HepG2 (cell line): ENCODE measurements around the gene DNAJA3. TPM values are rescaled to one million over a fixed set of nuclear protein-coding genes. Genes with fewer than 3 reads are reported as not detected.

Experiments
- ARID4A ChIP-seq: sonication (generic); formaldehyde crosslinking; IDR thresholded peaks from 2 replicates; pipeline ENCODE4 v1.5.0; 2020; ENCODE audit warnings: mild to moderate bottlenecking, missing genetic modification reagents, borderline replicate concordance
- EZH2 ChIP-seq: conservative IDR thresholded peaks from 2 replicates; pipeline ENCODE4 v1.6.1; 2012; ENCODE audit warnings: mild to moderate bottlenecking, low read depth, low read length, moderate library complexity
- GTF3A ChIP-seq: sonication (generic); formaldehyde crosslinking; conservative IDR thresholded peaks from 2 replicates; pipeline ENCODE4 v1.4.0; 2020; ENCODE audit warnings: mild to moderate bottlenecking, missing genetic modification reagents
- NBN ChIP-seq: fragments of 450-650 bp; conservative IDR thresholded peaks from 2 replicates; pipeline ENCODE4 v1.6.1; 2017
- PLSCR1 ChIP-seq: sonication (generic); formaldehyde crosslinking; IDR thresholded peaks from 2 replicates; pipeline ENCODE4 v1.5.0; 2020; ENCODE audit warnings: missing genetic modification reagents, mild to moderate bottlenecking, borderline replicate concordance
- SP4 ChIP-seq: sonication (generic); formaldehyde crosslinking; IDR thresholded peaks from 2 replicates; pipeline ENCODE4 v1.8.1; 2023; ENCODE audit warnings: mild to moderate bottlenecking, missing genetic modification reagents
- TARDBP ChIP-seq: sonication (generic); formaldehyde crosslinking; IDR thresholded peaks from 2 replicates; pipeline ENCODE4 v1.8.0; 2022; ENCODE audit warnings: mild to moderate bottlenecking, missing genetic modification reagents
- U2AF1 ChIP-seq: fragments of 200-400 bp; formaldehyde crosslinking; optimal IDR thresholded peaks from 2 replicates; pipeline ENCODE3; 2017; ENCODE audit warnings: mild to moderate bottlenecking, low read depth, low read length
- ZBTB20 ChIP-seq: sonication (generic); formaldehyde crosslinking; IDR thresholded peaks from 2 replicates; pipeline ENCODE4 v1.8.1; 2023; ENCODE audit warnings: missing genetic modification reagents, low read depth, mild to moderate bottlenecking, borderline replicate concordance
- ZBTB7B ChIP-seq: sonication (generic); formaldehyde crosslinking; IDR thresholded peaks from 2 replicates; pipeline ENCODE4 v1.4.0; 2020; ENCODE audit warnings: missing genetic modification reagents
- ZNF275 ChIP-seq: sonication (generic); formaldehyde crosslinking; IDR thresholded peaks from 2 replicates; pipeline ENCODE4 v1.8.0; 2022; ENCODE audit warnings: missing genetic modification reagents, mild to moderate bottlenecking, inconsistent platforms, borderline replicate concordance
- polyA plus RNA-seq, 8 experiments: library from polyadenylated mRNA; depleted of rRNA in 3 of 8; stranded (reverse) in 7 of 8; unstranded in 1 of 8; fragments of >200 nt; fragmentation: Illumina TruSeq in 4 of 8; extraction: Trizol in 4 of 8; gene quantifications; 2 replicates each; pipeline versions ENCODE4 v1.2.1 to v1.2.3, GENCODE V29; 2011 to 2016; ENCODE audit warnings: low read depth in 4 of 8, missing spikeins in 1 of 8, mixed read lengths in 1 of 8; ENCODE audit not compliant: insufficient read depth in 1 of 8
- total RNA-seq, 5 experiments: library from RNA; depleted of rRNA; stranded (reverse); fragments of >200 nt; fragmentation: Illumina TruSeq; extraction: Trizol; gene quantifications; 2 replicates each; pipeline ENCODE4 v1.2.3, GENCODE V29; 2016; ENCODE audit warnings: low read depth in 1 of 5
- TF ChIP-seq, protein P1 (sequence below): IDR thresholded peaks from 2 replicates; pipeline ENCODE4 v1.6.1; 2012; ENCODE audit warnings: low read length, improper control_type of control experiment
- TF ChIP-seq, protein P2 (sequence below): IDR thresholded peaks from 2 replicates; pipeline ENCODE4 v1.6.1; 2016; ENCODE audit warnings: low read depth, missing genetic modification reagents, missing compliant biosample characterization

Gene DNAJA3
- total and polyA plus RNA-seq, 2 of the 13 experiments (the other 11 are each of a cell fraction or from before 2014, with no cell fraction given): 77.0 to 83.3 TPM

GRCh38 chr16:4426021-4426684 is 485 bp downstream of the DNAJA3 start (continued):
- TF ChIP-seq ZNF275 (CRISPR knock-in tag) (0 out of 2 replicates have a peak, but pooled peaks have one; percentile 83), U2AF1 (no peak), GTF3A (no peak; the same call in 1 of the 2 replicates), ZBTB20 (CRISPR knock-in tag) (no peak), TARDBP (CRISPR knock-in tag) (peak; percentile 64), ZBTB7B (CRISPR knock-in tag) (no peak), EZH2 (no peak), SP4 (CRISPR knock-in tag) (no peak), NBN (no peak), PLSCR1 (CRISPR knock-in tag) (no peak), ARID4A (CRISPR knock-in tag) (peak; percentile 87)
- TF ChIP-seq, protein P1, sequence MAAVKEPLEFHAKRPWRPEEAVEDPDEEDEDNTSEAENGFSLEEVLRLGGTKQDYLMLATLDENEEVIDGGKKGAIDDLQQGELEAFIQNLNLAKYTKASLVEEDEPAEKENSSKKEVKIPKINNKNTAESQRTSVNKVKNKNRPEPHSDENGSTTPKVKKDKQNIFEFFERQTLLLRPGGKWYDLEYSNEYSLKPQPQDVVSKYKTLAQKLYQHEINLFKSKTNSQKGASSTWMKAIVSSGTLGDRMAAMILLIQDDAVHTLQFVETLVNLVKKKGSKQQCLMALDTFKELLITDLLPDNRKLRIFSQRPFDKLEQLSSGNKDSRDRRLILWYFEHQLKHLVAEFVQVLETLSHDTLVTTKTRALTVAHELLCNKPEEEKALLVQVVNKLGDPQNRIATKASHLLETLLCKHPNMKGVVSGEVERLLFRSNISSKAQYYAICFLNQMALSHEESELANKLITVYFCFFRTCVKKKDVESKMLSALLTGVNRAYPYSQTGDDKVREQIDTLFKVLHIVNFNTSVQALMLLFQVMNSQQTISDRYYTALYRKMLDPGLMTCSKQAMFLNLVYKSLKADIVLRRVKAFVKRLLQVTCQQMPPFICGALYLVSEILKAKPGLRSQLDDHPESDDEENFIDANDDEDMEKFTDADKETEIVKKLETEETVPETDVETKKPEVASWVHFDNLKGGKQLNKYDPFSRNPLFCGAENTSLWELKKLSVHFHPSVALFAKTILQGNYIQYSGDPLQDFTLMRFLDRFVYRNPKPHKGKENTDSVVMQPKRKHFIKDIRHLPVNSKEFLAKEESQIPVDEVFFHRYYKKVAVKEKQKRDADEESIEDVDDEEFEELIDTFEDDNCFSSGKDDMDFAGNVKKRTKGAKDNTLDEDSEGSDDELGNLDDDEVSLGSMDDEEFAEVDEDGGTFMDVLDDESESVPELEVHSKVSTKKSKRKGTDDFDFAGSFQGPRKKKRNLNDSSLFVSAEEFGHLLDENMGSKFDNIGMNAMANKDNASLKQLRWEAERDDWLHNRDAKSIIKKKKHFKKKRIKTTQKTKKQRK: no peak
- TF ChIP-seq, protein P2, sequence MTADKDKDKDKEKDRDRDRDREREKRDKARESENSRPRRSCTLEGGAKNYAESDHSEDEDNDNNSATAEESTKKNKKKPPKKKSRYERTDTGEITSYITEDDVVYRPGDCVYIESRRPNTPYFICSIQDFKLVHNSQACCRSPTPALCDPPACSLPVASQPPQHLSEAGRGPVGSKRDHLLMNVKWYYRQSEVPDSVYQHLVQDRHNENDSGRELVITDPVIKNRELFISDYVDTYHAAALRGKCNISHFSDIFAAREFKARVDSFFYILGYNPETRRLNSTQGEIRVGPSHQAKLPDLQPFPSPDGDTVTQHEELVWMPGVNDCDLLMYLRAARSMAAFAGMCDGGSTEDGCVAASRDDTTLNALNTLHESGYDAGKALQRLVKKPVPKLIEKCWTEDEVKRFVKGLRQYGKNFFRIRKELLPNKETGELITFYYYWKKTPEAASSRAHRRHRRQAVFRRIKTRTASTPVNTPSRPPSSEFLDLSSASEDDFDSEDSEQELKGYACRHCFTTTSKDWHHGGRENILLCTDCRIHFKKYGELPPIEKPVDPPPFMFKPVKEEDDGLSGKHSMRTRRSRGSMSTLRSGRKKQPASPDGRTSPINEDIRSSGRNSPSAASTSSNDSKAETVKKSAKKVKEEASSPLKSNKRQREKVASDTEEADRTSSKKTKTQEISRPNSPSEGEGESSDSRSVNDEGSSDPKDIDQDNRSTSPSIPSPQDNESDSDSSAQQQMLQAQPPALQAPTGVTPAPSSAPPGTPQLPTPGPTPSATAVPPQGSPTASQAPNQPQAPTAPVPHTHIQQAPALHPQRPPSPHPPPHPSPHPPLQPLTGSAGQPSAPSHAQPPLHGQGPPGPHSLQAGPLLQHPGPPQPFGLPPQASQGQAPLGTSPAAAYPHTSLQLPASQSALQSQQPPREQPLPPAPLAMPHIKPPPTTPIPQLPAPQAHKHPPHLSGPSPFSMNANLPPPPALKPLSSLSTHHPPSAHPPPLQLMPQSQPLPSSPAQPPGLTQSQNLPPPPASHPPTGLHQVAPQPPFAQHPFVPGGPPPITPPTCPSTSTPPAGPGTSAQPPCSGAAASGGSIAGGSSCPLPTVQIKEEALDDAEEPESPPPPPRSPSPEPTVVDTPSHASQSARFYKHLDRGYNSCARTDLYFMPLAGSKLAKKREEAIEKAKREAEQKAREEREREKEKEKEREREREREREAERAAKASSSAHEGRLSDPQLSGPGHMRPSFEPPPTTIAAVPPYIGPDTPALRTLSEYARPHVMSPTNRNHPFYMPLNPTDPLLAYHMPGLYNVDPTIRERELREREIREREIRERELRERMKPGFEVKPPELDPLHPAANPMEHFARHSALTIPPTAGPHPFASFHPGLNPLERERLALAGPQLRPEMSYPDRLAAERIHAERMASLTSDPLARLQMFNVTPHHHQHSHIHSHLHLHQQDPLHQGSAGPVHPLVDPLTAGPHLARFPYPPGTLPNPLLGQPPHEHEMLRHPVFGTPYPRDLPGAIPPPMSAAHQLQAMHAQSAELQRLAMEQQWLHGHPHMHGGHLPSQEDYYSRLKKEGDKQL (CRISPR knock-in tag): no peak
